HepG2 (cell line): ENCODE data around the gene PSMA3. TPM values are rescaled to one million over a fixed set of nuclear protein-coding genes. Genes with fewer than 3 reads are reported as not detected.
A peak's percentile ranks its signal among the peaks of the same experiment; 100 is the strongest.

Experiments
- FOXO4 ChIP-seq: sonication (generic); formaldehyde crosslinking; conservative IDR thresholded peaks from 2 replicates; pipeline ENCODE4 v1.8.1; 2023; ENCODE audit warnings: missing genetic modification reagents
- HCFC1 ChIP-seq: fragments of 150-350 bp; IDR thresholded peaks from 2 replicates; pipeline ENCODE4 v1.6.1; 2014; ENCODE audit warnings: low read depth, low read length
- JUNB ChIP-seq: sonication (generic); formaldehyde crosslinking; IDR thresholded peaks from 2 replicates; pipeline ENCODE4 v1.8.0; 2022; ENCODE audit warnings: missing genetic modification reagents, mild to moderate bottlenecking, borderline replicate concordance
- KAT7 ChIP-seq: IDR thresholded peaks from 2 replicates; pipeline ENCODE4 v1.6.1; 2018; ENCODE audit warnings: borderline replicate concordance, missing compliant biosample characterization
- MTA1 ChIP-seq: sonication (generic); formaldehyde crosslinking; IDR thresholded peaks from 2 replicates; pipeline ENCODE4 v1.4.0; 2020; ENCODE audit warnings: missing genetic modification reagents, mild to moderate bottlenecking, borderline replicate concordance
- MYC ChIP-seq: sonication (generic); formaldehyde crosslinking; IDR thresholded peaks from 2 replicates; pipeline ENCODE4 v1.9.0; 2021; ENCODE audit warnings: missing genetic modification reagents, borderline replicate concordance
- NFYC ChIP-seq: IDR thresholded peaks from 2 replicates; pipeline ENCODE4 v1.6.1; 2016; ENCODE audit warnings: missing genetic modification reagents, missing compliant biosample characterization
- PRPF4 ChIP-seq: fragments of 200-400 bp; formaldehyde crosslinking; IDR thresholded peaks from 2 replicates; pipeline ENCODE4 v1.6.1; 2016; ENCODE audit warnings: low read length, low read depth; ENCODE audit not compliant: poor library complexity, severe bottlenecking
- TMF1 ChIP-seq: sonication (generic); formaldehyde crosslinking; IDR thresholded peaks from 2 replicates; pipeline ENCODE4 v1.8.1; 2022; ENCODE audit warnings: low read depth, missing genetic modification reagents
- ZFP90 ChIP-seq: sonication (generic); formaldehyde crosslinking; IDR thresholded peaks from 2 replicates; pipeline ENCODE4 v1.8.0; 2022; ENCODE audit warnings: missing genetic modification reagents, mild to moderate bottlenecking, inconsistent platforms, borderline replicate concordance
- ZKSCAN5 ChIP-seq: sonication (generic); formaldehyde crosslinking; IDR thresholded peaks from 2 replicates; pipeline ENCODE4 v1.5.1; 2020; ENCODE audit warnings: mild to moderate bottlenecking, missing genetic modification reagents
- ZNF224 ChIP-seq: sonication (generic); formaldehyde crosslinking; IDR thresholded peaks from 2 replicates; pipeline ENCODE4 v1.5.0; 2020; ENCODE audit warnings: mild to moderate bottlenecking, missing genetic modification reagents
- ZNF232 ChIP-seq: sonication (generic); formaldehyde crosslinking; IDR thresholded peaks from 2 replicates; pipeline ENCODE4 v1.4.0; 2020; ENCODE audit warnings: missing genetic modification reagents, borderline replicate concordance
- ZNF274 ChIP-seq: sonication (generic); formaldehyde crosslinking; IDR thresholded peaks from 2 replicates; pipeline ENCODE4 v1.5.1; 2020; ENCODE audit warnings: mild to moderate bottlenecking, missing genetic modification reagents
- ZNF335 ChIP-seq: sonication (generic); formaldehyde crosslinking; IDR thresholded peaks from 2 replicates; pipeline ENCODE4 v1.4.0; 2020; ENCODE audit warnings: missing genetic modification reagents
- ZNF468 ChIP-seq: sonication (generic); formaldehyde crosslinking; IDR thresholded peaks from 2 replicates; pipeline ENCODE4 v1.8.0; 2022; ENCODE audit warnings: mild to moderate bottlenecking, moderate library complexity, missing genetic modification reagents
- ZNF549 ChIP-seq: sonication (generic); formaldehyde crosslinking; IDR thresholded peaks from 2 replicates; pipeline ENCODE4 v1.5.0; 2020; ENCODE audit warnings: missing genetic modification reagents
- ZNF577 ChIP-seq: sonication (generic); formaldehyde crosslinking; IDR thresholded peaks from 2 replicates; pipeline ENCODE4 v1.4.0; 2020; ENCODE audit warnings: mild to moderate bottlenecking, low read depth, missing genetic modification reagents, borderline replicate concordance
- ZNF652 ChIP-seq: IDR thresholded peaks from 2 replicates; pipeline ENCODE4 v1.6.1; 2016; ENCODE audit warnings: low read depth, borderline replicate concordance
- ZNF672 ChIP-seq: sonication (generic); formaldehyde crosslinking; IDR thresholded peaks from 2 replicates; pipeline ENCODE4 v1.8.1; 2022; ENCODE audit warnings: missing genetic modification reagents
- ZNF678 ChIP-seq: sonication (generic); formaldehyde crosslinking; IDR thresholded peaks from 2 replicates; pipeline ENCODE4 v1.4.0; 2020; ENCODE audit warnings: mild to moderate bottlenecking, missing genetic modification reagents
- ZNF7 ChIP-seq: IDR thresholded peaks from 2 replicates; pipeline ENCODE4 v1.6.1; 2016; ENCODE audit warnings: missing biosample characterization, missing genetic modification reagents
- polyA plus RNA-seq, 8 experiments: library from polyadenylated mRNA; depleted of rRNA in 3 of 8; stranded (reverse) in 7 of 8; unstranded in 1 of 8; fragments of >200 nt; fragmentation: Illumina TruSeq in 4 of 8; extraction: Trizol in 4 of 8; gene quantifications; 2 replicates each; pipeline versions ENCODE4 v1.2.1 to v1.2.3, GENCODE V29; 2011 to 2016; ENCODE audit warnings: low read depth in 4 of 8, missing spikeins in 1 of 8, mixed read lengths in 1 of 8; ENCODE audit not compliant: insufficient read depth in 1 of 8
- total RNA-seq, 5 experiments: library from RNA; depleted of rRNA; stranded (reverse); fragments of >200 nt; fragmentation: Illumina TruSeq; extraction: Trizol; gene quantifications; 2 replicates each; pipeline ENCODE4 v1.2.3, GENCODE V29; 2016; ENCODE audit warnings: low read depth in 1 of 5
- TF ChIP-seq, protein P1 (sequence below): IDR thresholded peaks from 2 replicates; pipeline ENCODE4 v1.6.1; 2018; ENCODE audit warnings: missing genetic modification reagents, mild to moderate bottlenecking, missing compliant biosample characterization
- TF ChIP-seq, protein P2 (sequence below): sonication (generic); formaldehyde crosslinking; IDR thresholded peaks from 2 replicates; pipeline ENCODE4 v1.4.0; 2020; ENCODE audit warnings: missing genetic modification reagents, mild to moderate bottlenecking, borderline replicate concordance
- TF ChIP-seq, protein P3 (sequence below): fragments of 450-650 bp; IDR thresholded peaks from 2 replicates; pipeline ENCODE4 v1.6.1; 2017

PSMA3 gene
- total and polyA plus RNA-seq, 2 of the 13 experiments (the other 11 are each of a cell fraction or from before 2014, with no cell fraction given) = 232 to 275 TPM

DNA sequence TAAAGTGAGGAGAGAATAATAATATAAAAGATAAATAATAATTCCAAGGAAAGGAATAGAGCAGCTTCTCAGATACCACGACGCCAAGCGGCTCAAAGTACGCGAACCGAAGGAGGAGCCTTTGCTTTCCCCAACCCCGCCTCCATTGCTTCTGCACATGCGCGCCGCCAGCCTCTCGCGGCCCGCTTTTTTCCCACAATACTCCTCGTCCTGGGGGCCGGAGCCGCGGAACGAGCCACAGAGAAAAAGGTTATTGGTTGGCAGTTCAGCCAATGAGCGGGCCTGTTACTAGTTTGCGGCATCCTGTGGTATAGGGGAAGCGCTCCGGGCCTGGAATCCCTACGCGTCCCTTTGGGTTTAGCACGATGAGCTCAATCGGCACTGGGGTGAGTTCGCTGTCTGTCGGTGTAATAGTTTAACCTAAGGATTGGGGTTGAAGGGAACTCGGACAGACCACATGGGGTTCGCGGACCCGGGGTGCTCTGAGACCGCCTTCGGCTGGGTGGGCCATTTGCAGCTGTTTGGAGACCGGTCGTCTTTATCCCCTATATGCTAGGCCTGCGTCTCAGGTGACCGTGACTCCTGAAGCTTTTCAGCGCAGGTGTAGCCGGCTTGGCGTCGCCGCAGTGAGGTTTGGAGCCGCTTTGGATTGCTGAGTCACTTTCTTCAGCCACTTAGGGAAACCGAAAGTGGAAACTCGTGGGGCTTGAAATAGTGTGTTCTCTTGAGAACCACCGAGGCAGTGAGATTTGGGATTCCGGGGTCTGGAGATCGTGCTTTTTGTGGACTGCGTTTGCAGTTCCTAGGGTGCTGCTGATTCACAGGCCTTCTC is at the start of gene PSMA3 (continued):
- TF ChIP-seq, protein P1, sequence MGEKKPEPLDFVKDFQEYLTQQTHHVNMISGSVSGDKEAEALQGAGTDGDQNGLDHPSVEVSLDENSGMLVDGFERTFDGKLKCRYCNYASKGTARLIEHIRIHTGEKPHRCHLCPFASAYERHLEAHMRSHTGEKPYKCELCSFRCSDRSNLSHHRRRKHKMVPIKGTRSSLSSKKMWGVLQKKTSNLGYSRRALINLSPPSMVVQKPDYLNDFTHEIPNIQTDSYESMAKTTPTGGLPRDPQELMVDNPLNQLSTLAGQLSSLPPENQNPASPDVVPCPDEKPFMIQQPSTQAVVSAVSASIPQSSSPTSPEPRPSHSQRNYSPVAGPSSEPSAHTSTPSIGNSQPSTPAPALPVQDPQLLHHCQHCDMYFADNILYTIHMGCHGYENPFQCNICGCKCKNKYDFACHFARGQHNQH (CRISPR knock-in tag) = peak; percentile 78
- TF ChIP-seq ZNF577 (no peak), ZNF7 (CRISPR knock-in tag) (peak; percentile 59), HCFC1 (peak; percentile 33; the same call in 1 of the 2 replicates), ZNF232 (no peak), JUNB (no peak), KAT7 (CRISPR knock-in tag) (peak; percentile 73), ZNF678 (CRISPR knock-in tag) (no peak), ZNF549 (CRISPR knock-in tag) (no peak), TMF1 (CRISPR knock-in tag) (peak; percentile 52; the same call in 1 of the 2 replicates), ZNF335 (CRISPR knock-in tag) (peak; percentile 92), FOXO4 (CRISPR knock-in tag) (0 out of 2 replicates have a peak, but pooled peaks have one; percentile 31), PRPF4 (no peak), ZKSCAN5 (CRISPR knock-in tag) (no peak), ZNF468 (no peak), ZNF652 (CRISPR knock-in tag) (no peak), MTA1 (CRISPR knock-in tag) (no peak), ZNF224 (0 out of 2 replicates have a peak, but pooled peaks have one; percentile 22), MYC (peak; percentile 65; the same call in 1 of the 2 replicates), NFYC (CRISPR knock-in tag) (peak; percentile 94), ZNF672 (no peak), ZNF274 (no peak), ZFP90 (CRISPR knock-in tag) (no peak)
- TF ChIP-seq, protein P2, sequence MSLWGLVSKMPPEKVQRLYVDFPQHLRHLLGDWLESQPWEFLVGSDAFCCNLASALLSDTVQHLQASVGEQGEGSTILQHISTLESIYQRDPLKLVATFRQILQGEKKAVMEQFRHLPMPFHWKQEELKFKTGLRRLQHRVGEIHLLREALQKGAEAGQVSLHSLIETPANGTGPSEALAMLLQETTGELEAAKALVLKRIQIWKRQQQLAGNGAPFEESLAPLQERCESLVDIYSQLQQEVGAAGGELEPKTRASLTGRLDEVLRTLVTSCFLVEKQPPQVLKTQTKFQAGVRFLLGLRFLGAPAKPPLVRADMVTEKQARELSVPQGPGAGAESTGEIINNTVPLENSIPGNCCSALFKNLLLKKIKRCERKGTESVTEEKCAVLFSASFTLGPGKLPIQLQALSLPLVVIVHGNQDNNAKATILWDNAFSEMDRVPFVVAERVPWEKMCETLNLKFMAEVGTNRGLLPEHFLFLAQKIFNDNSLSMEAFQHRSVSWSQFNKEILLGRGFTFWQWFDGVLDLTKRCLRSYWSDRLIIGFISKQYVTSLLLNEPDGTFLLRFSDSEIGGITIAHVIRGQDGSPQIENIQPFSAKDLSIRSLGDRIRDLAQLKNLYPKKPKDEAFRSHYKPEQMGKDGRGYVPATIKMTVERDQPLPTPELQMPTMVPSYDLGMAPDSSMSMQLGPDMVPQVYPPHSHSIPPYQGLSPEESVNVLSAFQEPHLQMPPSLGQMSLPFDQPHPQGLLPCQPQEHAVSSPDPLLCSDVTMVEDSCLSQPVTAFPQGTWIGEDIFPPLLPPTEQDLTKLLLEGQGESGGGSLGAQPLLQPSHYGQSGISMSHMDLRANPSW (CRISPR knock-in tag) = no peak
- TF ChIP-seq, protein P3, sequence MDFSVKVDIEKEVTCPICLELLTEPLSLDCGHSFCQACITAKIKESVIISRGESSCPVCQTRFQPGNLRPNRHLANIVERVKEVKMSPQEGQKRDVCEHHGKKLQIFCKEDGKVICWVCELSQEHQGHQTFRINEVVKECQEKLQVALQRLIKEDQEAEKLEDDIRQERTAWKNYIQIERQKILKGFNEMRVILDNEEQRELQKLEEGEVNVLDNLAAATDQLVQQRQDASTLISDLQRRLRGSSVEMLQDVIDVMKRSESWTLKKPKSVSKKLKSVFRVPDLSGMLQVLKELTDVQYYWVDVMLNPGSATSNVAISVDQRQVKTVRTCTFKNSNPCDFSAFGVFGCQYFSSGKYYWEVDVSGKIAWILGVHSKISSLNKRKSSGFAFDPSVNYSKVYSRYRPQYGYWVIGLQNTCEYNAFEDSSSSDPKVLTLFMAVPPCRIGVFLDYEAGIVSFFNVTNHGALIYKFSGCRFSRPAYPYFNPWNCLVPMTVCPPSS = no peak
